Naive B cell (primary cell): ENCODE data around the gene DGKD. TPM values are rescaled to one million over a fixed set of nuclear protein-coding genes. Genes with fewer than 3 reads are reported as not detected.

Source experiments
- ATAC-seq, 2 donors: fragments of 150-1000 bp; cut with Tn5 transposase; 2 replicates each; pipeline ENCODE4 v1.10.0; 2021; ENCODE audit warnings: low read depth in 2 of 2, mild to moderate bottlenecking in 2 of 2, moderate library complexity in 2 of 2
- DNase-seq: peaks from one replicate; pipeline ENCODE4 v3.0.0; 2022
- H3K27ac Mint-ChIP-seq, 6 donors: one replicate each; pipeline ENCODE4 v1.8.0; 2020 to 2022; ENCODE audit warnings: mild to moderate bottlenecking in 6 of 6, mixed read lengths in 6 of 6, moderate library complexity in 5 of 6, inconsistent platforms in 2 of 6
- H3K27me3 Mint-ChIP-seq, 3 donors: one replicate each; pipeline ENCODE4 v1.8.0; 2021 to 2022; ENCODE audit warnings: mixed read lengths in 3 of 3, mild to moderate bottlenecking in 1 of 3
- H3K36me3 Mint-ChIP-seq, 2 donors: one replicate each; pipeline ENCODE4 v1.8.0; 2020 to 2022; ENCODE audit warnings: mixed read lengths in 2 of 2, inconsistent platforms in 1 of 2, mild to moderate bottlenecking in 1 of 2
- H3K4me1 Mint-ChIP-seq, 3 donors: one replicate each; pipeline ENCODE4 v1.8.0; 2020 to 2022; ENCODE audit warnings: mixed read lengths in 3 of 3, inconsistent platforms in 1 of 3, mild to moderate bottlenecking in 1 of 3, moderate library complexity in 1 of 3
- H3K4me3 Mint-ChIP-seq, 8 donors: one replicate each; pipeline ENCODE4 v1.8.0; 2020 to 2022; ENCODE audit warnings: mild to moderate bottlenecking in 8 of 8, mixed read lengths in 8 of 8, moderate library complexity in 8 of 8, inconsistent platforms in 2 of 8
- H3K9me3 Mint-ChIP-seq, 7 donors: one replicate each; pipeline ENCODE4 v1.8.0; 2020 to 2022; ENCODE audit warnings: mixed read lengths in 7 of 7, mild to moderate bottlenecking in 5 of 7, inconsistent platforms in 2 of 7, moderate library complexity in 1 of 7
- polyA plus RNA-seq, 6 donors: library from polyadenylated mRNA; unstranded; fragments of 300-500 nt; fragmentation: Illumina TruSeq; gene quantifications; one replicate each; pipeline ENCODE4 v1.2.3, GENCODE V29; 2021; ENCODE audit warnings: low read depth in 6 of 6

Gene DGKD
- polyA plus RNA-seq, 6 donors from 2014 or later: 38.0 to 111 (median 67.7) TPM

DNA sequence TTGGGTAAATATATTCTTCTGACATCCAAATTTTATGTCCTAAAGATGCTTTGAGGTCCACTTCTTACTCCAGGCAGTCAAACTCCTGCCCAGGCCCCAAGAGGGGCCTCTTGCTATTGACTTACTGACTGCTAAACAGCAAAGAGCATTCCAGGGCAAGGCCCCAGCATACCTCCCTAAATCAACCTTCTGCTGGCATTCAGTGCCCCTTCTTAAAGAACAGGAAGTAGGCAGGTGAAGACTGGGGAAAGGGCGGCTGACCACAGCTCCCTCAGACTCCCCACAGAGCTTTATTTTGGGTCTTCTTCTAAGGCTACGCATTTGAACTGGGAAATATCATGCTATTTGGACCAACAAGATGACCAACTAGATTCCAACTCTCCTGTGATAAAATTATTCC lies 143.4 kb downstream of the DGKD start:
- peak overlapping the region in 5 of 6 donors; percentile 9 to 75 (median 56) for H3K27ac Mint-ChIP-seq
- peak overlapping the region in 3 of 8 donors; percentile 34 to 79 (median 38) for H3K4me3 Mint-ChIP-seq
- ATAC-seq (peak in 1 of 2 donors; percentile 42), DNase-seq (no peak)
- H3K27me3 Mint-ChIP-seq: no peaks in the 10 kb centered on the region
- H3K36me3 Mint-ChIP-seq: peaks cover 17 to 34% of the 10 kb centered on the region in 2 donors
- peaks cover 17 to 23% (median 20%) of the 10 kb centered on the region in 3 donors for H3K4me1 Mint-ChIP-seq
- H3K9me3 Mint-ChIP-seq: peaks cover 4 to 14% (median 12%) of the 10 kb centered on the region in 7 donors

GRCh38 chr2:233498126-233498525 lies 143.8 kb downstream of the DGKD start:
- Mint-ChIP-seq H3K4me3 (peak overlapping the region in 2 of 8 donors; percentile 38 to 79), H3K9me3 (peaks cover 9 to 18% (median 17%) of the 10 kb centered on the region in 7 donors), H3K4me1 (peaks cover 17 to 23% (median 20%) of the 10 kb centered on the region in 3 donors), H3K27me3 (no peaks in the 10 kb centered on the region), H3K36me3 (peaks cover 17 to 38% of the 10 kb centered on the region in 2 donors), H3K27ac (peak overlapping the region in 5 of 6 donors; percentile 9 to 75 (median 56))
- ATAC-seq (peak; percentile 93 to 99), DNase-seq (peak; percentile 36)

GRCh38 chr2:233499928-233500327 lies 145.6 kb downstream of the DGKD start:
- Mint-ChIP-seq H3K27me3 (no peaks in the 10 kb centered on the region), H3K36me3 (peaks cover 32 to 56% of the 10 kb centered on the region in 2 donors), H3K27ac (no peak overlapping the region), H3K4me3 (no peak overlapping the region), H3K9me3 (peaks cover 21 to 35% (median 33%) of the 10 kb centered on the region in 7 donors), H3K4me1 (peaks cover 21 to 34% (median 29%) of the 10 kb centered on the region in 3 donors)
- ATAC-seq (no peak), DNase-seq (no peak)

GRCh38 chr2:233501198-233502076 lies 147.1 kb downstream of the DGKD start:
- H3K4me1 Mint-ChIP-seq: peaks cover 25 to 33% (median 29%) of the 10 kb centered on the region in 3 donors
- H3K4me3 Mint-ChIP-seq: peak overlapping the region in 1 of 8 donors; percentile 42
- H3K36me3 Mint-ChIP-seq: peaks cover 41 to 71% of the 10 kb centered on the region in 2 donors
- no peak for DNase-seq
- H3K27ac Mint-ChIP-seq: peak overlapping the region in 2 of 6 donors; percentile 31 to 43
- no peaks in the 10 kb centered on the region for H3K27me3 Mint-ChIP-seq
- peaks cover 23 to 50% (median 34%) of the 10 kb centered on the region in 7 donors for H3K9me3 Mint-ChIP-seq
- no peak for ATAC-seq

GRCh38 chr2:233503481-233503880 lies 149.2 kb downstream of the DGKD start:
- peak overlapping the region in 1 of 8 donors; percentile 48 for H3K4me3 Mint-ChIP-seq
- DNase-seq: no peak
- peaks cover 41 to 62% of the 10 kb centered on the region in 2 donors for H3K36me3 Mint-ChIP-seq
- no peaks in the 10 kb centered on the region for H3K27me3 Mint-ChIP-seq
- peak overlapping the region in 2 of 6 donors; percentile 10 to 54 for H3K27ac Mint-ChIP-seq
- peaks cover 9 to 14% (median 11%) of the 10 kb centered on the region in 3 donors for H3K4me1 Mint-ChIP-seq
- no peak for ATAC-seq
- peaks cover 23 to 50% (median 38%) of the 10 kb centered on the region in 7 donors for H3K9me3 Mint-ChIP-seq

DNA sequence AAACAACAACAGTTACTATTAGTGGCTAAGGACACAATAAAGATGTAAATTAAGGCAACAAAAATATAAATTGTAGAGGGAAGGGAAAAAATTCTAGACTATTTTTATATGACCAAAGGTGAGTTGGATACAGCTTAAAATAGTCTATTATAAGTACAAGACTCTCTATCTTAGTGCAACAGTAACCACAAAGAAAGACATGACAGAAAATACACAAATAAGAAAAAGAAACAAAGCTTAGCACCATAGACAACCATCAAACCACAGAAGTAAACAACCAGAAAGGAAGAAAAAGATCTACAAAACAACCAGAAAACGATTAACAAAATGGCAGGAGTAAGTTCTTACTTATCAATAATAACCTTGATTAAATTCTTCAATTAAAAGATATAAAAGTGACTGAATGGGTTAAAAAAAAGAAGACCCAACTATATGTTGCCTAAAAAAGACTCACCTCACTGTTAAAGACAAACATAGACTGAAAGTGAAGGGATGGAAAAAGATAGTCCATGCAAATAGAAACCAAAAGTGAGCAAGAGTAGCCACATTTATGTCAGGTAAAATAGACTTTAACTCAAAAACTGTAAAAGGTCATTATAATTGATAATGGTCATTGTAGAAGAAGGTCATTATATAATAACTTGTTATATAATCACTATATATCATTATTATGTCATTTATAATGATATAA lies 149.8 kb downstream of the DGKD start:
- H3K36me3 Mint-ChIP-seq: peaks cover 41 to 62% of the 10 kb centered on the region in 2 donors
- DNase-seq: no peak
- H3K9me3 Mint-ChIP-seq: peaks cover 23 to 50% (median 38%) of the 10 kb centered on the region in 7 donors
- H3K4me3 Mint-ChIP-seq: no peak overlapping the region
- peaks cover 9 to 13% (median 11%) of the 10 kb centered on the region in 3 donors for H3K4me1 Mint-ChIP-seq
- ATAC-seq: no peak
- H3K27me3 Mint-ChIP-seq: no peaks in the 10 kb centered on the region
- H3K27ac Mint-ChIP-seq: peak overlapping the region in 1 of 6 donors; percentile 54

- H3K4me1 Mint-ChIP-seq: peaks cover 42 to 69% (median 51%) of the 10 kb centered on the region in 3 donors
- H3K36me3 Mint-ChIP-seq: no peaks in the 10 kb centered on the region
- peak; percentile 66 to 82 for ATAC-seq
- peaks cover 0 to 5% (median 0%) of the 10 kb centered on the region in 7 donors for H3K9me3 Mint-ChIP-seq
- peak overlapping the region; percentile 48 to 93 (median 74) for H3K27ac Mint-ChIP-seq
- no peaks in the 10 kb centered on the region for H3K27me3 Mint-ChIP-seq
- peak; percentile 31 for DNase-seq
- H3K4me3 Mint-ChIP-seq: peak overlapping the region in 7 of 8 donors; percentile 17 to 72 (median 49)
Measured at GRCh38 chr2:233513953-233514655, 159.8 kb downstream of the DGKD start.

GRCh38 chr2:233519787-233520611 lies 165.7 kb downstream of the DGKD start:
- Mint-ChIP-seq H3K36me3 (peaks cover 3 to 16% of the 10 kb centered on the region in 2 donors), H3K9me3 (peaks cover 0 to 16% (median 0%) of the 10 kb centered on the region in 7 donors), H3K27ac (peak overlapping the region; percentile 71 to 97 (median 96)), H3K27me3 (no peaks in the 10 kb centered on the region), H3K4me1 (peaks cover 35 to 71% (median 57%) of the 10 kb centered on the region in 3 donors), H3K4me3 (peak overlapping the region in 7 of 8 donors; percentile 55 to 85 (median 71))
- peak; percentile 91 to 92 for ATAC-seq
- DNase-seq: peak; percentile 44

Other genes with a start within 250 kb of the DGKD start
- gene ATG16L1, start 102.8 kb upstream of the DGKD start, polyA plus RNA-seq: 10 to 100 TPM in 2 of 6 donors, 1 to 10 TPM in 4; 7.5 to 17.6 (median 9.6) TPM
- gene SAG, start 46.7 kb upstream of the DGKD start, polyA plus RNA-seq: not detected
- gene USP40, start 212.3 kb downstream of the DGKD start, polyA plus RNA-seq: 10 to 100 TPM in 2 of 6 donors, 1 to 10 TPM in 4; 4.7 to 11.1 (median 8.1) TPM